Activated naive CD8-positive, alpha-beta T cell treated with anti-CD3 and anti-CD28 coated beads, Interleukin-2, amount 10 ng/mL, durations not matched to agents 7 days and 5 days (primary cell): ENCODE measurements around the gene RBMS1. TPM values are rescaled to one million over a fixed set of nuclear protein-coding genes. Genes with fewer than 3 reads are reported as not detected.

Experiments
- ATAC-seq: fragments of 150-1000 bp; cut with Tn5 transposase; one replicate; pipeline ENCODE4 v1.10.0; 2021; ENCODE audit warnings: low read depth, moderate library complexity
- POLR2A ChIA-PET: fragments of 350-600 bp; sonication (Branson Sonifier 250); formaldehyde crosslinking; loops from one replicate; lab custom pipeline; 2021; ENCODE audit warnings: antibody characterized with exemption; lab: Charles Lee
- DNase-seq: peaks from one replicate; pipeline ENCODE4 v3.0.0; 2021
- H3K27ac Mint-ChIP-seq: one replicate; pipeline ENCODE4 v1.8.0; 2022; ENCODE audit warnings: mild to moderate bottlenecking, mixed read lengths
- H3K27me3 Mint-ChIP-seq: one replicate; pipeline ENCODE4 v1.8.0; 2022; ENCODE audit warnings: mild to moderate bottlenecking, moderate library complexity, mixed read lengths
- H3K36me3 Mint-ChIP-seq: one replicate; pipeline ENCODE4 v1.8.0; 2021; ENCODE audit warnings: mild to moderate bottlenecking, mixed read lengths
- H3K4me1 Mint-ChIP-seq: one replicate; pipeline ENCODE4 v1.8.0; 2021; ENCODE audit warnings: mixed read lengths
- H3K4me3 Mint-ChIP-seq: one replicate; pipeline ENCODE4 v1.8.0; 2022; ENCODE audit warnings: mild to moderate bottlenecking, moderate library complexity, mixed read lengths
- H3K9me3 Mint-ChIP-seq: one replicate; pipeline ENCODE4 v1.8.0; 2021; ENCODE audit warnings: mixed read lengths
- total RNA-seq, 2 experiments: library from RNA; stranded (reverse); gene quantifications; one replicate each; pipeline ENCODE4 v1.2.3, GENCODE V29; 2021

RBMS1 gene
- total RNA-seq, 2 experiments from 2014 or later: 87.9 to 90.6 TPM

DNA sequence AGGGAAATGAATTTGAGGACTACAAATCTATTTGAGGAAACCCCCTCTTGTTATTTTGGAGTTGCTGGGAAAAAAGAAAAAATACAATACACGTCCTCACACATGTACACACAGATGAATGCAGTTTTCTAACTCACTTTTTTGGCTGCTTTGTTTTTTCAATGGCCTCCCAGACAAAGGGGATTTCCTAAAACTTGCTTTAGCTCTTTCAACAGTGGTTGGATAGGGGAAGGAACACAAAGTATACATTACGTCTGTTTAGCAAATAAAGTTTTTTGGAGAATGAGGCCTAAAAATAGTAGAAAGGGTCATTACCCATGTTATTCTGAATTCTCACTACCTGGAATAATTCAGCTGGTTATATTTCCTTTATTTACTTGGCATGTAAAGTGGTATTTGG lies 168.2 kb downstream of the RBMS1 start:
- no peak for ATAC-seq
- peaks cover 24% of the 10 kb centered on the region for H3K36me3 Mint-ChIP-seq
- H3K27ac Mint-ChIP-seq: no peak overlapping the region
- no peak for DNase-seq
- H3K4me3 Mint-ChIP-seq: no peak overlapping the region
- H3K4me1 Mint-ChIP-seq: peaks cover 56% of the 10 kb centered on the region
- no peaks in the 10 kb centered on the region for H3K9me3 Mint-ChIP-seq
- H3K27me3 Mint-ChIP-seq: no peaks in the 10 kb centered on the region
- POLR2A ChIA-PET: interaction anchor here (0.6 kb wide), 1 partner anchor 196 kb away, joined by 4 read pairs; no protein-coding TSS in a partner anchor

GRCh38 chr2:160324917-160325316 lies 168.7 kb downstream of the RBMS1 start:
- H3K9me3 Mint-ChIP-seq: no peaks in the 10 kb centered on the region
- H3K27me3 Mint-ChIP-seq: no peaks in the 10 kb centered on the region
- ATAC-seq (no peak), DNase-seq (no peak)
- POLR2A ChIA-PET: interaction anchor here (0.6 kb wide), 1 partner anchor 197 kb away, joined by 4 read pairs; no protein-coding TSS in a partner anchor
- no peak overlapping the region for H3K4me3 Mint-ChIP-seq
- peaks cover 20% of the 10 kb centered on the region for H3K36me3 Mint-ChIP-seq
- no peak overlapping the region for H3K27ac Mint-ChIP-seq
- peaks cover 53% of the 10 kb centered on the region for H3K4me1 Mint-ChIP-seq

GRCh38 chr2:160324161-160324800 lies 169.3 kb downstream of the RBMS1 start:
- Mint-ChIP-seq H3K36me3 (peaks cover 14% of the 10 kb centered on the region), H3K4me3 (no peak overlapping the region), H3K27ac (no peak overlapping the region), H3K9me3 (no peaks in the 10 kb centered on the region), H3K27me3 (no peaks in the 10 kb centered on the region), H3K4me1 (peaks cover 46% of the 10 kb centered on the region)
- POLR2A ChIA-PET: no interaction called here
- ATAC-seq (no peak), DNase-seq (peak; percentile 48)

GRCh38 chr2:160322320-160322719 lies 171.3 kb downstream of the RBMS1 start:
- Mint-ChIP-seq H3K36me3 (peaks cover 14% of the 10 kb centered on the region), H3K4me1 (peaks cover 33% of the 10 kb centered on the region), H3K9me3 (no peaks in the 10 kb centered on the region), H3K27me3 (no peaks in the 10 kb centered on the region), H3K4me3 (no peak overlapping the region), H3K27ac (no peak overlapping the region)
- peak; percentile 52 for ATAC-seq
- no peak for DNase-seq
- POLR2A ChIA-PET: no interaction called here

DNA sequence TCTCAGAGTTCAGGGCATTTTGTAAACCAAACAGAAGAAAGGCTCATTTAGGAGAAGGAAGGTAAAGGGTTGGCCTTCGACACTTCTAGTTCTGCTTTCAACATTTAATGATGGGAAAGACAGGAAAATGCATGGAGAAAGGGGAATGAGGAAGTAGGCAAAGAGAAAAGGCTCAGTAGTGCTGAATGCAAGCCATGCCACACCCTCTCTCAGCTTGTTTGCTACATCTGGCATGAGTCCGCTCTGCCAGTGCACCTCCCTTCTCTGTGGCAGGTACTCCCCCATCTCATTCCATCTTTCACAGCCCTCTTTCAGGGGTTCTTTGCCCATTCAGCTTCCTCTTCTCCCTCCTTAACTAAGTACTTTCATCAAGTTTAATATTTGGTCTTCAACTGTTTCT lies 172.6 kb downstream of the RBMS1 start:
- H3K36me3 Mint-ChIP-seq: peaks cover 17% of the 10 kb centered on the region
- H3K27me3 Mint-ChIP-seq: no peaks in the 10 kb centered on the region
- H3K4me3 Mint-ChIP-seq: no peak overlapping the region
- peaks cover 29% of the 10 kb centered on the region for H3K4me1 Mint-ChIP-seq
- H3K27ac Mint-ChIP-seq: no peak overlapping the region
- DNase-seq (no peak), ATAC-seq (no peak)
- POLR2A ChIA-PET: interaction anchor here (0.6 kb wide), 1 partner anchor 19 kb away, joined by 3 read pairs; no protein-coding TSS in a partner anchor
- no peaks in the 10 kb centered on the region for H3K9me3 Mint-ChIP-seq

- Mint-ChIP-seq H3K27me3 (no peaks in the 10 kb centered on the region), H3K36me3 (peaks cover 20% of the 10 kb centered on the region), H3K27ac (no peak overlapping the region), H3K4me1 (peaks cover 19% of the 10 kb centered on the region), H3K4me3 (no peak overlapping the region), H3K9me3 (no peaks in the 10 kb centered on the region)
- POLR2A ChIA-PET: no interaction called here
- DNase-seq (no peak), ATAC-seq (no peak)
Observed at GRCh38 chr2:160319700-160320099, 173.9 kb downstream of the RBMS1 start.

DNA sequence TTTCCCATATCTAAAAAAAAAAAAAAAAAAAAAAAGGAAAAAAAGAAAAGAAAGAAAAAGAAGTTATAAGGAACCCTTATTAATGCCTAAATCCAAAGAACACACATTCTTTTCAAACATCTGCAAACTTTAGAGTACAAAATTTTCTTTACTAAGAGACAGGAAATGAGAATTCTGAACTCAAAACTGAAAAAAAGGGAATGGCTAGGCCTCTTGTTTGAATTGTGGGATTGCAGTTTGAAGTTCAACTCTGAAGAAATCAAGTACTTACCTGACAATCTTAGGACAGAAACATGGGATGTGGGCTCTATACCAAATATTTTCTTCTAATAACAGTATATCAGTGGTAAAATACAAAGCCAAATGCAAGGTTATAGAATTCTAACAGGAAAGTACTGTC lies 175.4 kb downstream of the RBMS1 start:
- Mint-ChIP-seq H3K27me3 (no peaks in the 10 kb centered on the region), H3K9me3 (no peaks in the 10 kb centered on the region), H3K4me3 (no peak overlapping the region), H3K27ac (no peak overlapping the region), H3K36me3 (peaks cover 24% of the 10 kb centered on the region), H3K4me1 (peaks cover 18% of the 10 kb centered on the region)
- ATAC-seq: no peak
- no peak for DNase-seq
- POLR2A ChIA-PET: no interaction called here

GRCh38 chr2:160317181-160318099 lies 176.2 kb downstream of the RBMS1 start:
- H3K9me3 Mint-ChIP-seq: no peaks in the 10 kb centered on the region
- peaks cover 25% of the 10 kb centered on the region for H3K36me3 Mint-ChIP-seq
- H3K27me3 Mint-ChIP-seq: no peaks in the 10 kb centered on the region
- H3K4me3 Mint-ChIP-seq: no peak overlapping the region
- DNase-seq: no peak
- peaks cover 14% of the 10 kb centered on the region for H3K4me1 Mint-ChIP-seq
- POLR2A ChIA-PET: no interaction called here
- no peak overlapping the region for H3K27ac Mint-ChIP-seq
- no peak for ATAC-seq

GRCh38 chr2:160315337-160315736 lies 178.3 kb downstream of the RBMS1 start:
- ATAC-seq (no peak), DNase-seq (no peak)
- peaks cover 14% of the 10 kb centered on the region for H3K36me3 Mint-ChIP-seq
- H3K27me3 Mint-ChIP-seq: no peaks in the 10 kb centered on the region
- H3K4me1 Mint-ChIP-seq: peaks cover 3% of the 10 kb centered on the region
- no peak overlapping the region for H3K27ac Mint-ChIP-seq
- no peaks in the 10 kb centered on the region for H3K9me3 Mint-ChIP-seq
- no peak overlapping the region for H3K4me3 Mint-ChIP-seq
- POLR2A ChIA-PET: no interaction called here

- peaks cover 1% of the 10 kb centered on the region for H3K4me1 Mint-ChIP-seq
- H3K4me3 Mint-ChIP-seq: no peak overlapping the region
- H3K36me3 Mint-ChIP-seq: peaks cover 25% of the 10 kb centered on the region
- no peak overlapping the region for H3K27ac Mint-ChIP-seq
- ATAC-seq: no peak
- H3K9me3 Mint-ChIP-seq: no peaks in the 10 kb centered on the region
- no peaks in the 10 kb centered on the region for H3K27me3 Mint-ChIP-seq
- DNase-seq: no peak
- POLR2A ChIA-PET: no interaction called here
Observed at GRCh38 chr2:160310118-160310828, 183.3 kb downstream of the RBMS1 start.

- Mint-ChIP-seq H3K4me3 (no peak overlapping the region), H3K4me1 (peaks cover 1% of the 10 kb centered on the region), H3K27ac (no peak overlapping the region), H3K27me3 (no peaks in the 10 kb centered on the region), H3K9me3 (no peaks in the 10 kb centered on the region), H3K36me3 (peaks cover 24% of the 10 kb centered on the region)
- POLR2A ChIA-PET: no interaction called here
- ATAC-seq (no peak), DNase-seq (no peak)
Observed at GRCh38 chr2:160309585-160309984, 184.0 kb downstream of the RBMS1 start.

GRCh38 chr2:160308915-160309314 lies 184.7 kb downstream of the RBMS1 start:
- ATAC-seq (no peak), DNase-seq (no peak)
- POLR2A ChIA-PET: no interaction called here
- no peak overlapping the region for H3K27ac Mint-ChIP-seq
- H3K36me3 Mint-ChIP-seq: peaks cover 22% of the 10 kb centered on the region
- H3K4me3 Mint-ChIP-seq: no peak overlapping the region
- peaks cover 1% of the 10 kb centered on the region for H3K4me1 Mint-ChIP-seq
- no peaks in the 10 kb centered on the region for H3K27me3 Mint-ChIP-seq
- no peaks in the 10 kb centered on the region for H3K9me3 Mint-ChIP-seq

DNA sequence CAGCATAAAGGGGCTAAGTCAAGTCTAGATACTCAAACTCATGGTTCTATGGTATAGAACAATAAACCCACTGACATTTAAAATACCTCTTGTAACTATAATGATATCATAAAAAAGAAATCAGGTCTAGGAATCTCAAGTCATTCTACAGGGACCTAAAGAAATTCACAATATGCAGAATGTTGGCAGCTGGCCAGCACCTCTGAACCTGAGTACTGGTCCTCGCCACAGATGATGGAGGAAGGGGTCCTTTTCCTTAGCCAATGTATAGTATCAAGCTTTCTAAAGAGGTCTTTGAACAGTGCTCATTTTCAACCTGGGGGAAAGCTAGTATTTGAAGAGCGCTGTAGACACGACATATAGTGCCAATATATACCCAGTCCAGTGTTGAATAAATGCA lies 185.1 kb downstream of the RBMS1 start:
- H3K27me3 Mint-ChIP-seq: no peaks in the 10 kb centered on the region
- H3K36me3 Mint-ChIP-seq: peaks cover 24% of the 10 kb centered on the region
- POLR2A ChIA-PET: no interaction called here
- DNase-seq: no peak
- ATAC-seq: no peak
- H3K9me3 Mint-ChIP-seq: no peaks in the 10 kb centered on the region
- no peak overlapping the region for H3K4me3 Mint-ChIP-seq
- peaks cover 1% of the 10 kb centered on the region for H3K4me1 Mint-ChIP-seq
- no peak overlapping the region for H3K27ac Mint-ChIP-seq
